Endodermal cell (in vitro differentiated cells): ENCODE measurements around the gene GAB3. TPM values are rescaled to one million over a fixed set of nuclear protein-coding genes. Genes with fewer than 3 reads are reported as not detected.

ENCODE experiments used
- DNase-seq: peaks from one replicate; pipeline ENCODE4 v3.0.0-alpha.2; 2017
- H3K27ac ChIP-seq: 2 replicates; pipeline ENCODE4 v1.5.1; 2013; ENCODE audit warnings: mild to moderate bottlenecking, low read depth, low read length, moderate library complexity
- H3K27me3 ChIP-seq: 2 replicates; pipeline ENCODE4 v1.6.1; 2013; ENCODE audit warnings: mild to moderate bottlenecking, low read length, moderate library complexity; ENCODE audit not compliant: insufficient read depth, control insufficient read depth, poor library complexity, severe bottlenecking
- H3K36me3 ChIP-seq: 2 replicates; pipeline ENCODE4 v1.7.0; 2013; ENCODE audit warnings: mild to moderate bottlenecking, low read length, moderate library complexity; ENCODE audit not compliant: control insufficient read depth, insufficient read depth
- H3K4me1 ChIP-seq: one replicate; pipeline ENCODE4 v1.7.0; 2013; ENCODE audit warnings: low read length; ENCODE audit not compliant: control insufficient read depth, insufficient read depth
- H3K4me3 ChIP-seq: 2 replicates; pipeline ENCODE4 v1.5.1; 2013; ENCODE audit warnings: mild to moderate bottlenecking, low read length, moderate library complexity
- H3K9ac ChIP-seq: 2 replicates; pipeline ENCODE4 v1.6.1; 2013; ENCODE audit warnings: mild to moderate bottlenecking, low read length, moderate library complexity; ENCODE audit not compliant: poor library complexity, severe bottlenecking; ENCODE audit errors: extremely low read depth
- H3K9me3 ChIP-seq: 2 replicates; pipeline ENCODE4 v1.6.1; 2013; ENCODE audit warnings: mild to moderate bottlenecking, low read length, moderate library complexity; ENCODE audit not compliant: control insufficient read depth
- H3K27ac Mint-ChIP-seq: 2 replicates; pipeline ENCODE4 v1.8.0; 2020; ENCODE audit warnings: mixed read lengths
- H3K27me3 Mint-ChIP-seq: 2 replicates; pipeline ENCODE4 v1.8.0; 2021; ENCODE audit warnings: mild to moderate bottlenecking, mixed read lengths; ENCODE audit not compliant: insufficient read depth
- H3K36me3 Mint-ChIP-seq: 2 replicates; pipeline ENCODE4 v1.8.0; 2020; ENCODE audit warnings: low read depth, mixed read lengths
- H3K4me1 Mint-ChIP-seq: 2 replicates; pipeline ENCODE4 v1.8.0; 2020; ENCODE audit warnings: mixed read lengths
- H3K4me3 Mint-ChIP-seq: 2 replicates; pipeline ENCODE4 v1.8.0; 2020; ENCODE audit warnings: mild to moderate bottlenecking, moderate library complexity, mixed read lengths
- H3K9me3 Mint-ChIP-seq: 2 replicates; pipeline ENCODE4 v1.8.0; 2020; ENCODE audit warnings: mild to moderate bottlenecking, mixed read lengths
- WGBS, 2 experiments: methylation state at CpG; one replicate each; pipeline versions ENCODE4 v1.1.5 to v1.1.7; 2013; ENCODE audit warnings: missing lambda C conversion rate in 2 of 2, mixed read lengths in 1 of 2; ENCODE audit not compliant: insufficient coverage in 1 of 2, insufficient read length in 1 of 2; 5-methylcytosine and 5-hydroxymethylcytosine counted together
- total RNA-seq, 2 donors: library from RNA; stranded (reverse); fragmentation: NEBNext Ultra II Directional in 1 of 2; extraction: Animal tissue kit (Norgen Biotek cat#: 25700) in 1 of 2; gene quantifications; 2 replicates in 1 of 2; 3 replicates in 1 of 2; pipeline ENCODE4 v1.2.1, GENCODE V29; 2021
- TF ChIP-seq, protein P1 (sequence below): fragments of 200-600 bp; sonication (generic); conservative IDR thresholded peaks from 2 replicates; pipeline ENCODE4 v1.5.0; 2021; ENCODE audit warnings: antibody characterized with exemption, mild to moderate bottlenecking

Gene GAB3
- total RNA-seq, 2 donors from 2014 or later: 0.13 to 0.55 TPM

DNA sequence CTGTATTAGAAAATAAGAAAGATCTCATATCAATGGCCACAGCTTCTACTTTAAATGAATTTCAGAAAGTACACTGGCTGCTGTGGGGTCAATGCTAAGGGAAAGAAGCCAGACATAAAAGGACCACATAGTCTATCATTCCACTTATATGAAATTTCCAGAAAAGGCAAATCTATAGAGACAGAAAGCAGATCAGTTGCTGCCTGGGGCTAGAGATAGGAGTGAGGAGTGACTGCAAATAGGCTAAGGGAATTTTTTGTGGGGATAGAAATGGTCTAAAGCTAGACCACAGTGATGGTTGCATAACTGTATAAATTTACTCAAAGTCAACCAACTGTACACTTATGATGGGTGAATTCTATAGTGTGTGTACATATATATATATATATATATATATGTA lies 8.3 kb downstream of the GAB3 start:
- no peaks in the 10 kb centered on the region for H3K4me1 ChIP-seq

DNA sequence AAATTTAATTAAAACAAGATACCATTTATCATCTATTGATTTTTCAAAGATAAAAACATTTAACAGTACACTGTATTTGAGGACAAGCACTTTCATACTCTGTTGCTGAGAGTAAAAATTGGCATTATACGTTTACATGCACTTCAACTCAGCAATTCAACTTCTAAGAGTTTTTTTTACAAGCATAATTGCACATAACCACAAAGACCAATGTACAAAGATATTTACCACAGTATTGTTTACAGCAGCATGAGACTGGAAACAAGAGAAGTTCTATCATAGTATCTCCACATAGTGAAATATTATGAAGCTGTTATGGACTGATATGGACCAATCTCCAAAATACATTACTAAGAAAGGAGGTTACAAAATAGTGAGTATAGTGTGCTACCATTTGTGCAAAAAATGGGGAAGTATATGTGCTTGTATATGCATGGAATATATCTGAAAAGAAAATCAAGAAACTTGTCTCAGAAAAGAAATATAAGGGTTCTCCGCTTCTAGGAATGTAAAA lies 10.9 kb downstream of the GAB3 start:
- TF ChIP-seq, protein P1, sequence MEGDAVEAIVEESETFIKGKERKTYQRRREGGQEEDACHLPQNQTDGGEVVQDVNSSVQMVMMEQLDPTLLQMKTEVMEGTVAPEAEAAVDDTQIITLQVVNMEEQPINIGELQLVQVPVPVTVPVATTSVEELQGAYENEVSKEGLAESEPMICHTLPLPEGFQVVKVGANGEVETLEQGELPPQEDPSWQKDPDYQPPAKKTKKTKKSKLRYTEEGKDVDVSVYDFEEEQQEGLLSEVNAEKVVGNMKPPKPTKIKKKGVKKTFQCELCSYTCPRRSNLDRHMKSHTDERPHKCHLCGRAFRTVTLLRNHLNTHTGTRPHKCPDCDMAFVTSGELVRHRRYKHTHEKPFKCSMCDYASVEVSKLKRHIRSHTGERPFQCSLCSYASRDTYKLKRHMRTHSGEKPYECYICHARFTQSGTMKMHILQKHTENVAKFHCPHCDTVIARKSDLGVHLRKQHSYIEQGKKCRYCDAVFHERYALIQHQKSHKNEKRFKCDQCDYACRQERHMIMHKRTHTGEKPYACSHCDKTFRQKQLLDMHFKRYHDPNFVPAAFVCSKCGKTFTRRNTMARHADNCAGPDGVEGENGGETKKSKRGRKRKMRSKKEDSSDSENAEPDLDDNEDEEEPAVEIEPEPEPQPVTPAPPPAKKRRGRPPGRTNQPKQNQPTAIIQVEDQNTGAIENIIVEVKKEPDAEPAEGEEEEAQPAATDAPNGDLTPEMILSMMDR: no peak
- peaks cover 2% of the 10 kb centered on the region for H3K27me3 Mint-ChIP-seq
- H3K4me1 ChIP-seq: no peaks in the 10 kb centered on the region
- H3K4me3 ChIP-seq: no peak overlapping the region
- no peaks in the 10 kb centered on the region for H3K36me3 Mint-ChIP-seq
- H3K4me1 Mint-ChIP-seq: no peaks in the 10 kb centered on the region
- H3K36me3 ChIP-seq: no peaks in the 10 kb centered on the region
- no peak overlapping the region for H3K27ac ChIP-seq
- no peaks in the 10 kb centered on the region for H3K9me3 ChIP-seq
- H3K27me3 ChIP-seq: no peaks in the 10 kb centered on the region
- H3K4me3 Mint-ChIP-seq: no peak overlapping the region
- 100% methylated on average over 2 of the region's 2 CpGs; no CpG with 5 or more reads in 1 of the 2 experiments for WGBS, 2 experiments
- DNase-seq: no peak
- H3K27ac Mint-ChIP-seq: no peak overlapping the region
- peaks cover 41% of the 10 kb centered on the region for H3K9me3 Mint-ChIP-seq
- H3K9ac ChIP-seq: no peak overlapping the region

More for the DNA sequence above, 8.3 kb downstream of the GAB3 start:
- H3K27me3 ChIP-seq: no peaks in the 10 kb centered on the region
- H3K4me3 ChIP-seq: no peak overlapping the region
- H3K36me3 Mint-ChIP-seq: no peaks in the 10 kb centered on the region
- no peaks in the 10 kb centered on the region for H3K9me3 ChIP-seq
- no peak overlapping the region for H3K27ac ChIP-seq
- H3K9ac ChIP-seq: no peak overlapping the region
- no peak overlapping the region for H3K27ac Mint-ChIP-seq
- no peak overlapping the region for H3K4me3 Mint-ChIP-seq
- peaks cover 2% of the 10 kb centered on the region for H3K27me3 Mint-ChIP-seq
- no peak for DNase-seq
- H3K9me3 Mint-ChIP-seq: peaks cover 46% of the 10 kb centered on the region
- no peaks in the 10 kb centered on the region for H3K4me1 Mint-ChIP-seq
- H3K36me3 ChIP-seq: no peaks in the 10 kb centered on the region
- TF ChIP-seq, protein P1: no peak

DNA sequence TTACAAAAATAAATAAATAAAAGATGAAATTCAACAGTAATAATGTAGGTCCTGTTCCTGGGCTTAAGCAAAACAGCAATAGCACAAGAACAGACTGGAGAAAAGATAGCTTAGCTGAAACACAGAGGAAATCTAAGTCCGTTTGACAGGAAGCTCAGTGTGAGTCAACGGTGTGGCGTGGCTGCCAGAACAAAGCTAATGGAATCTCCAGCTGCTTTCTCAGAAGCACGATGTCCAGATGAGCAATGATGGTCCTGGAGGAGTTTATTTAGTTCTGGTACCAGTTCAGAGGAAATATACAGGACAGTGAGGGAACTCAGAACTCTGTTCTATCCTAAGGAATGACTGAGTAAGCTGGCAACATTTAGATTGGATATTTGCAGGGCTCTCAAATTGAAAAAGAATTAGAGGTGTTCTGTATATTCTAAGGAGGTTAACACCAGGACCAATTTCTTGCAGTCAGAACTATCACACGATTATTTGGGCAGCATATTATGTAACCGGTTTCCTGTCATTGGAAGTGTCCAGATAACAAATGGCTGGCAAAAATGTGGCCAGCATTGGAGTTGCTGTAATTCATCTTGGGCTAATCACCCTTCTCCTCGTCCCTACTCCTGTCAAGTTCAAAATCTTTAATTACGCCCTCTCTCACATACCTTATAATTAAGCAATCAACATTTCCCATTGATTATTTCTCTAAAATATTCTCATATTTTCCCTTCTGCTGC lies 12.7 kb downstream of the GAB3 start:
- Mint-ChIP-seq H3K27ac (no peak overlapping the region), H3K4me1 (no peaks in the 10 kb centered on the region), H3K27me3 (peaks cover 2% of the 10 kb centered on the region), H3K9me3 (peaks cover 37% of the 10 kb centered on the region), H3K36me3 (no peaks in the 10 kb centered on the region), H3K4me3 (no peak overlapping the region)
- DNase-seq: no peak
- 79 to 87% methylated on average over 6 to 8 of the region's 8 CpGs for WGBS, 2 experiments
- H3K9me3 ChIP-seq: no peaks in the 10 kb centered on the region
- H3K27me3 ChIP-seq: no peaks in the 10 kb centered on the region
- H3K4me1 ChIP-seq: no peaks in the 10 kb centered on the region
- no peak overlapping the region for H3K9ac ChIP-seq
- no peak overlapping the region for H3K4me3 ChIP-seq
- TF ChIP-seq, protein P1: no peak
- H3K27ac ChIP-seq: no peak overlapping the region
- H3K36me3 ChIP-seq: no peaks in the 10 kb centered on the region
